ENCODE measurements around the gene CDRT4.

Gene CDRT4

GRCh38 chr17:15467592-15467991, at the start of gene CDRT4:
CDRT4 (minus strand) TSS chr17:15467621; CDS start chr17:15440238, 27,383 bp downstream.
- Histone ChIP-seq H3K4me1 (ENCODE audit: insufficient read depth, low read length) (no peaks in the 10 kb centered on the region), H3K36me3 (ENCODE audit: insufficient read depth, low read length) (no peaks in the 10 kb centered on the region)

GRCh38 chr17:15516150-15516549, 48.7 kb upstream of the CDRT4 start:
- H3K27me3 ChIP-seq (ENCODE audit: insufficient read depth, low read length, poor library complexity): no peaks in the 10 kb centered on the region
- no peak overlapping the region for H3K9ac ChIP-seq (ENCODE audit: low read depth, low read length)
- H3K79me2 ChIP-seq (ENCODE audit: insufficient read depth, low read length): no peaks in the 10 kb centered on the region
- no peak overlapping the region for H2AFZ ChIP-seq (ENCODE audit: low read depth, low read length)
- H3K36me3 ChIP-seq (ENCODE audit: insufficient read depth, low read length): no peaks in the 10 kb centered on the region
- no peak overlapping the region for H3K4me3 ChIP-seq (ENCODE audit: low read depth in 1 of 2, low read length in 2 of 2)
- H3K9me3 ChIP-seq (ENCODE audit: insufficient read depth, low read length, severe bottlenecking): no peaks in the 10 kb centered on the region
- no peak overlapping the region for H3K4me2 ChIP-seq (ENCODE audit: insufficient read depth, low read length)
- H3K27ac ChIP-seq (ENCODE audit: low read length): no peak overlapping the region
- DNase-seq (no peak), ATAC-seq (ENCODE audit: insufficient read depth, low read depth) (no peak)
- no peaks in the 10 kb centered on the region for H3K4me1 ChIP-seq (ENCODE audit: insufficient read depth, low read length)
- no peaks in the 10 kb centered on the region for H4K20me1 ChIP-seq (ENCODE audit: insufficient read depth, low read length)
- TF ChIP-seq CTCF (IDR thresholded peaks at IDR 0.05; ENCODE audit: borderline replicate concordance, extremely low read depth, low read length, poor library complexity, severe bottlenecking) (no peak), EZH2 (IDR thresholded peaks at IDR 0.05; ENCODE audit: borderline replicate concordance, low read depth, low read length, severe bottlenecking) (no peak)

More at GRCh38 chr17:15467592-15467991, at the start of gene CDRT4:
- no peak within 1 kb of the TSS for H2AFZ ChIP-seq (ENCODE audit: low read depth, low read length)
- H3K9ac ChIP-seq (ENCODE audit: low read depth, low read length): no peak within 1 kb of the TSS
- no peaks in the 10 kb centered on the region for H3K9me3 ChIP-seq (ENCODE audit: insufficient read depth, low read length, severe bottlenecking)
- H3K79me2 ChIP-seq (ENCODE audit: insufficient read depth, low read length): no peaks in the 10 kb centered on the region
- no peak within 1 kb of the TSS for H3K4me2 ChIP-seq (ENCODE audit: insufficient read depth, low read length)
- H3K27me3 ChIP-seq (ENCODE audit: insufficient read depth, low read length, poor library complexity): no peaks in the 10 kb centered on the region
- no peaks in the 10 kb centered on the region; the same call in none of the 2 replicates for H4K20me1 ChIP-seq (ENCODE audit: insufficient read depth, low read length)
- ATAC-seq (ENCODE audit: insufficient read depth, low read depth) (no peak), DNase-seq (no peak)
- TF ChIP-seq EZH2 (IDR thresholded peaks at IDR 0.05; ENCODE audit: borderline replicate concordance, low read depth, low read length, severe bottlenecking): no peak
- TF ChIP-seq CTCF (IDR thresholded peaks at IDR 0.05; ENCODE audit: borderline replicate concordance, extremely low read depth, low read length, poor library complexity, severe bottlenecking): no peak
- H3K4me3 ChIP-seq (ENCODE audit: low read depth in 1 of 2, low read length in 2 of 2): no peak within 1 kb of the TSS
- no peak within 1 kb of the TSS for H3K27ac ChIP-seq (ENCODE audit: low read length)

GRCh38 chr17:15514469-15514868, 47.0 kb upstream of the CDRT4 start:
- H3K27ac ChIP-seq (ENCODE audit: low read length): no peak overlapping the region
- H2AFZ ChIP-seq (ENCODE audit: low read depth, low read length): no peak overlapping the region
- H3K9ac ChIP-seq (ENCODE audit: low read depth, low read length): no peak overlapping the region
- H3K4me2 ChIP-seq (ENCODE audit: insufficient read depth, low read length): no peak overlapping the region
- no peak overlapping the region for H3K4me3 ChIP-seq (ENCODE audit: low read depth in 1 of 2, low read length in 2 of 2)
- H3K9me3 ChIP-seq (ENCODE audit: insufficient read depth, low read length, severe bottlenecking): no peaks in the 10 kb centered on the region
- ATAC-seq (ENCODE audit: insufficient read depth, low read depth) (no peak), DNase-seq (no peak)
- H3K4me1 ChIP-seq (ENCODE audit: insufficient read depth, low read length): no peaks in the 10 kb centered on the region
- no peaks in the 10 kb centered on the region for H3K36me3 ChIP-seq (ENCODE audit: insufficient read depth, low read length)
- no peaks in the 10 kb centered on the region for H4K20me1 ChIP-seq (ENCODE audit: insufficient read depth, low read length)
- H3K79me2 ChIP-seq (ENCODE audit: insufficient read depth, low read length): no peaks in the 10 kb centered on the region
- TF ChIP-seq EZH2 (IDR thresholded peaks at IDR 0.05; ENCODE audit: borderline replicate concordance, low read depth, low read length, severe bottlenecking) (no peak), CTCF (IDR thresholded peaks at IDR 0.05; ENCODE audit: borderline replicate concordance, extremely low read depth, low read length, poor library complexity, severe bottlenecking) (no peak)
- no peaks in the 10 kb centered on the region for H3K27me3 ChIP-seq (ENCODE audit: insufficient read depth, low read length, poor library complexity)

Data from DND-41 (cell line).